Measurements from ENCODE around the gene EPS8L2.
"Not testable (repeated sequence)": the region's sequence is repeated elsewhere in the genome, so short reads cannot be mapped to it uniquely, and the experiment has no call there.

Gene EPS8L2

DNA sequence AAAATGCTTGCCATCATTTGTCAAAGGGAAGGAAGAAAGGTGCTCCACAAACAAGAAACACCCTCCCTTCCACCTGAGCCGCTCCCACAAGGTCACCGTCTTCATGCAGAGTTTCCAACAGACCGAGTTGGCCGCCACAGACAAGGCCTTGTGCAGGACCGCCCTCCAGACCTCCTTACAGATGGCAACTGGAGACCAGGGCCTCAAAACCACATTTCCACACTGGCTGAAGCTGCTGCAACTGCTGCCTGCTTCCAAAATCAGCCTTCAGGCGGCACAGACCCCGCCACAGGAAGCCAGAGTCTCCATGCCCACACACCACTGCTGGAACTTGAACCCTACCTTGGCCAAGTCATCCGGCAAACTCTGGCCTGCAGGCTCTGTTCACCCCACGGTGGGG, 17.4 kb upstream of the EPS8L2 start:
- FAIRE-seq (no peak), DNase-seq (ENCODE audit: extremely low spot score, insufficient read length, low read depth) (no peak)

DNA sequence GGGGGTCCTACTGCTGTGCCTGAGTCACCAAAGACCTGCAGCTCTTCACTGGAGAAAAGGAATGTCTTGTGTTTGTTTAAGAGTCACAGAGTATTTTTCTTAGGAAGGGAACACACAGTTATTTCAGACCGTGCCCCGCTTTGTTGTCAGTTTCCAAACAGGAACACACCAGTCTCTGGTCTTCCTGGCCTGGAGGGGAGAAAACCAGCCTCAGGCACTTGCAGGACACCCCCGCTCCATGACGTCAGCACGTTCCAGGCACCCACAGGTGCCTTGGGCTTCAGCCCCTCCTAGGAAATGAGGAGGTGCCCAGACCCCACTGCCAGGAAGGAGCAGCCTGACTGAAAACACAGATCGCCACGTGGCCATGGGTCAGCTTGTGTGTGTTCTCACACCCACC, 16.4 kb upstream of the EPS8L2 start:
- DNase-seq (ENCODE audit: extremely low spot score, insufficient read length, low read depth) (no peak), FAIRE-seq (no peak)

DNA sequence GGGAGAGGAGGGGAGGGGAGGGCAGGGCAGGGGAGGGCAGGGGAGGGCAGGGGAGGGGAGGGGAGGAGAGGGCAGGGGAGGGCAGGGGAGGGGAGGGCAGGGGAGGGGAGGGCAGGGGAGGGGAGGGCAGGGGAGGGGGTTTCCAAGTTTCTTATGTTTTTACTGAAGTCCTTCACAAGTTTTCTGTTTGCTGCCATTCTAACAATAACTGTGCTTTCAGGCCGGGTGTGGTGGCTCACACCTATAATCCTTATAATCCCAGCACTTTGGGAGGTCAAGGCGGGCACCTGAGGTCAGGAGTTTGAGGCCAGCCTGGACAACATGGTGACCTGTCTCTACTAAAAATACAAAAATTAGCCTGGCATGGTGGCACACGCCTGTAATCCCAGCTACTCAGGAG, 15.8 kb upstream of the EPS8L2 start:
- FAIRE-seq; DNase-seq (ENCODE audit: extremely low spot score, insufficient read length, low read depth): not testable (repeated sequence)

DNA sequence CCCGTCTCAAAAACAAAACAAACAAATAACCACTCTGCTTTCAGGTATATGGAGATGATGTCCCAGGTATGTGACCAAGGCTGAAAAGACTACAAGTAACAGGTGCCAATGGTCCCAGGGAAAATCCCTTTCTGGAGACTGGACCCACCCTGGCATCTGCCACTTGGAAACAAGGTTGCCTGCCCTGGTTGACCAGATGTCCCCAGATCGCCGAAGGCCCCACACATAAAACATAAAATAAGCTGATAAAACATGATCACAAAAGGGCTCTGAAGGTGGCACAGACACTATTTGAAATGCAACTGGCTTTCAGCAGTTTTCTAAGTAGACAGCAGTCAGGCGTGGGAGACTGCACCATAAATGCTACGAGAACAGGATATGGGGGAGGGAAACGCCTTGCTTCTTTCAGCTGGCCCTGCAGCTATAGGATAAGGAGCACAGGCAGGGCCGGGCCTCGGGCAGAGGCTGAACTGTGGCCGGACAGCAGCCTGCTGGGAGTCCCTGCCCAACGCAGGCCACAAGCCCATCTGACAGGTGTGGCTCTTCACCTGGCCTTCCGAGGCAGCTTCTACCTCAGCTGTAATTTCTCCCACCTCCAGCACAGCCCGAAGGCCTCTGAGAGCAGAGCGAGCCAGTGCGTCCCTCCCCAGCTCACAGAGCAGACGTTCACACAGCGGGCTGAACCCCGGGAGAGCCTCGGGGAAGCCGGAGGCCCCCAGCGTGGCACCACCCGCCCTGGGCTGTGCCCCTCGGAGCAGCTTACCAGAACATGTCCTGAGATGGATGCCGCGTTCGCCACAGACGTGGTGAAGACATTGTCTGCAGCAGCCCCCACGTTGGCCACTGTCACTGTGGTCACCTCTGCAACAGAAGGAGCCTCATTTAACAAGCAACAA, 15.0 kb upstream of the EPS8L2 start:
- FAIRE-seq = no peak
- no peak for DNase-seq (ENCODE audit: extremely low spot score, insufficient read length, low read depth)

DNA sequence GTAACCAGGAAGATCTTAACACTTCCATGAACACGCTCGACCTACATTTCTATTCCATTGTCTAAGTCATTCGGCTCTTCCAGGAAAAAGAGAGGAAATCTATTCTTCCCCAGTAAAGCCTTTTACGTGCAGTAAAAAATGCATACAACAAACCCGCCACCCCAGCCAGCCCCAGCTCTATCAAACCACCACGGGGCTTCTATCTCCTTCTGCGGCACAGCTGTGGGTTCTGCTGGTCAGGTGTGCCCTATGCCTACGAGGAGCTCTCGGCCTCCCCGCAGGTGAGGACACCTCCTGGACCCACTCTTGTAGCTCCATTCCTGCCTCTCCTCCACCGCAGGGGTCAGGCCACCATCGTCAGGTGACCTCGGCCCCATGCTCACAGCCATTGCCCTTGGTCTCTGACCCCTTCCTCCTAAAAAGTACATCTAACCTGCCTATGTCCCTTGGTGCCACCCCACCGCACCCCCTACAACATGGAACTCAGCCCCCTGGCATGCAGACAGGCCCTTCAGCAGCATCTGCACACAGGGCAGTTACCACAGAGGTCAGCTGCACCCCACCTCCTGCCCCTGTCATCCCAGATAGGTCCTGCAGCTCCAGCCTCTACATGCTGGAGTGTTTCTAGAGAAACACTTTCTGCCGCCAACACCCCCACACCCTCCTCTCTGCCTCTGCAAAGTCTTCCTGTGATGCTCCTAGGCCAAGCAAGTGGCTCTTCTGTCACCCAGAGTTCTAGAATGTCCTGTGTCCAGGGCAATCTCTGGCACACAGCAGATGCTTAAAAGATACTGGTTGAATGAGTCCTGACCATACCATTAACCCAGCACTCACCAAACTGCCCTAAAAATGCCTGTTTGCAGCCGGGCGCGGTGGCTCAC, 14.1 kb upstream of the EPS8L2 start:
- no peak for FAIRE-seq

DNA sequence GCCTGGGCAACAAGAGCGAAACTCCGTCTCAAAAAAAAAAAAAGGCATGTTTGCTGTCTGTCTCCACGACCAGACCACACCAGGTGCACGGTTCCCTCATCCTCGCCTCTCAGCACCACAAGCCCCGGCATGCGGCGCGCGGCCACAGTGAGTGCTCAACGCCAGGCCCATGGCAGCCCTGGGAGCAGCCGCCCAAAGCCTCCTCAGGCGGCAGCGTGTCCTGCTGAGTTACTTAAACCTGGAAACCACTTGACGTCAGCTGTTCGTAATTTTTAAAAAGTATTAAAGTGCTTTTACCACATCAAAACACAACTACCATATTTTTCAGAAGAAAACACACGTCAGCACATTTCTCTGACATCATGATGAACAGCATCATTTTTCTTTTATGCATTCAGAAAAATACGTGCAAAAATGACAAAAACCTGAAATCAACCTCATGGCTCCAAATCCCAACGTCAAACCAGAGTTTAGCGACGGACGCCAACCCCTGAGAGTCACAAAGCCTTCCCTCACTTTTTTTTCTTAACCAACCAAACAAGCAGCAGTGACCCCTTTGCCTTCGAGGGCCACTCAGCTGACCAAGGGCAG, 13.1 kb upstream of the EPS8L2 start:
- FAIRE-seq = no peak
- no peak for DNase-seq (ENCODE audit: extremely low spot score, insufficient read length, low read depth)

More for the DNA sequence above, 14.1 kb upstream of the EPS8L2 start:
- no peak for DNase-seq (ENCODE audit: extremely low spot score, insufficient read length, low read depth)

DNA sequence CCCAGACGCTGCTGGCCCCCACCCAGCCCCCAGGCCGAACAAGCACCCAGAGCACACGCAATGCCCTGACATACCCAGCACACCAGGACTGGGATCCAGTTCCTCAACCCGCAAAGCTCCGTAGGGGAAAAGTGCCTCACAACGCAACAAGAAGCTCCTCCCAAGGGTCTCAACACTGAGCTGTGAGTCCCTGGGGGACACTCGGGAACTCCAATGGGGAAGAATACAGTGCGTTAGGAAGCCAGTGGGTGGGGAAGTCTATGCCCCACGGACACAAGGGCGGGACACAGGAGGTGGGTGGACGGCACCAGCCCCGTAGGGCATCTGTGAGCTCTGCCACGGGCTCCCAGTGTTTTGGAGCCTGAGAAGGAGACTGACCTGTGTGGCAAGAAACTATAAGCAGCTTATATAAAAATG, 12.6 kb upstream of the EPS8L2 start:
- FAIRE-seq (no peak), DNase-seq (ENCODE audit: extremely low spot score, insufficient read length, low read depth) (no peak)

DNA sequence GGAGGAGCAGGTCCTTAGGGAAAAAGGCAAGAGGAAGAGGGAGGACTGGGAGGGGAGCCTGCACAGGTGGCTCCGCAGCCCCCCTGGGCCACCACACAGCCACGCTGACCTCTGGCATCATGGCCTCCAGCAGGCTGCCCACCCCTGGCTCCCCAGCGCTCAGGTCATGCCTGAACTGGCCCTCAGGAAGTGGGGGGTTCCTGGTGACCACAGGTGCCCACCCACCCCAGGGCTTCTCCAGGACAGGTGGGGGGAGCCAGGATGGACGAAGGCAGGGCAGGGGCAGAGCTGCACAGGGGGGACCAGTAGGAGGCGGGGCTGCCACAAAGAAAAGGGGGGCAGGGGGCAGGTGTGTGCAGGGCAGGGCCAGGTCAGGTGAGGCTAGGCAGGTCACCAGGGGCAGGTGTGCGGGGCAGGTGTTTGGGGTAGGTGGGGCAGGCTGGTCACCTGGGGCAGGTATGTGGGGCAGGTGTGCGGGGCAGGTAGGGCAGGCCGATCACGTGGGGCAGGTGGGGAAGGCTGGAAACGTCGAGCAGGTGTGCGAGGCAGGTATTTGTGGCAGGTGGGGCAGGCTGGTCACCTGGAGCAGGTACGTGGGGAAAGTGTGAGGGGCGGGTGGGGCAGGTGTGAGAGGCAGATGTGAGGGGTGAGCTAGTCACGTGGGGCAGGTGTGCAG, 12.0 kb upstream of the EPS8L2 start:
- no peak for FAIRE-seq

DNA sequence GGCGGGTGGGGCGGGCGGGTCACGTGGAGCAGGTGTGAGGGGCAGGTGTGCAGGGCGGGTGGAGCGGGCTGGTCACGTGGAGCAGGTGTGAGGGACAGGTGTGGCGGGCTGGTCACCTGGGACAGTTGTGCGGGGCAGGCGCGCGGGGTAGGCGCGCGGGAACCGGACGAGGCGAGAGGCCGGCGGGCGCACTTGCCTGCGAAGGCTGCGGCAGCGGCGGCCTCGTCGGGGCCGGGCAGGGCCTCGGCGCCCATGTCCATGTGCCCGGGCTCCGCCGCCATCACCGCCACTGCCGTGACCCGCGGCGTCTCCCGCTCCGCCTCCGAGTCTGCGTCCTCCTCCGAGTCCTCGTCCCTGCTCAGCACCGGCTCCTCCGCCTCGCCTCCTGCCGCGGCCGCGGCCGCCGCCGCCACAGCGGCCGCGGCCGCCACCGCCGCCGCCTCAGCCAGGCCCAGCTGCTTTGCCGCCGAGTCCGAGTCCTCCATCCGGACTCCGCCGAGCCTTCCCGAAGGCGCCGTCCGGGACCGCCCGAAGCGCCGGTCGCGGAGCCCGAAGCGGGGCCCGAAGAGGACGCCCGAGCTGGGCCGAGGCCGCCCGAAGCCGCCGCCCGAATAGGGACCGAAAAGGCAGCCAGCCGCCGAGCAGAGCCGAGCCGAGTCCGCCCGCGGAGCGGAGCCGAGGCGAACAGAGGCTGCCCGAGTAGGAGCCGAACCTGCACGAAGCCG, 11.3 kb upstream of the EPS8L2 start, which contains the start of gene DEAF1:
DEAF1 (minus strand) TSS at position 660 of the 725 bp plus-strand sequence; CDS start at position 485, 175 bp downstream.
- DNase-seq (ENCODE audit: extremely low spot score, insufficient read length, low read depth) (peak; percentile 70), FAIRE-seq (no peak)

More for the DNA sequence above, 12.0 kb upstream of the EPS8L2 start:
- no peak for DNase-seq (ENCODE audit: extremely low spot score, insufficient read length, low read depth)

DNA sequence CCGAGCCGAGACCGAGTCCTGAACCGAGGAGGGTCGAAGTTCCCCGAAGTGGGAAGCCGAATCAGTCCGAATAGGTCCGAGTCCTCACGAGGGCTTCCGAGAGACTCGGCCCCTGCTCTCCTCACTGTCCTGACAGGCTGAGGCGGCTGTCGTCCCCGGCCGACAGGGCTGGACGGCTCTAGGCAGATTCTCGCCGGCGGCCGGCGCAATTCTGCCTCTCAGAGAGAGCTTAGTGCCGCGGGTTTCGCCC, 10.8 kb upstream of the EPS8L2 start:
- peak; percentile 100 for FAIRE-seq

DNA sequence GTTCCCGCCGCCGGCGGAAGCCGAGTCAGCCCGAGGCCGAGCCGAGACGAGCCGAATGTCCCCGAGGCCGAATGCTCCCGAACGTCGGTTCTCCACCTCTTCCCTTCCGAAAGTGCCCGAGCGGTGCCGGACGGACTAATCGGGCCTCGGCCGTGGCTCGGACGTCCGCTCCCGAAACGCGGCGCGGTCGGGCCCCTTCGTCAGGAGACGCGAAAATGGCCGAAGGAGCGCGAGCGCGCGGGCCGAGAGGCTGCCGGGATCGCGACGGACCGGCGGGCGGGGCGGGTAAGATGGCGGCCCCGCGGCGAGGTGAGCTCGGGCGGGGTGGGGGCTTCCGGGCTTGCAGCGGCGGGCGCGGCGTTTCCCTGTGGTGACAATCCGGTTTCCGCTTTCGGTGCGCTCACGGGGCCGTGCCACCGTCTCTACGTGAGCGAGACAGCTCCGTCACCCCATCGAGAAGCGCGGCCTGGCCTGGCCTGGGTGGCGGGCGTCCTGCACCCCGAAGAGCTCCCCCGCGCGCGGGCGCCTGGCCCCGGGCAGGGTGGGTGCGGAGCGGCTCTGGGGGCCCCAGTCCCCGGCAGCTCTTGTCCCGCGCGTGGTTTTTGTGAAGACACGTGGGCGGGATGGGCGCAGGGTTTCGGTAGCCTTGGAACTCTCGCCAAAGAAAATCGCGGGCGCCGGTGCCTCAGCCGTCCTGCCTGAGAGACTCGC, 10.3 kb upstream of the EPS8L2 start, which contains the start of gene TMEM80:
TMEM80 (plus strand) TSS at position 279 of the 711 bp plus-strand sequence; CDS start at position 291, 12 bp downstream.
- FAIRE-seq (peak; percentile 5), DNase-seq (ENCODE audit: extremely low spot score, insufficient read length, low read depth) (peak; percentile 62)

More for the DNA sequence above, 10.8 kb upstream of the EPS8L2 start:
- DNase-seq (ENCODE audit: extremely low spot score, insufficient read length, low read depth) = no peak

DNA sequence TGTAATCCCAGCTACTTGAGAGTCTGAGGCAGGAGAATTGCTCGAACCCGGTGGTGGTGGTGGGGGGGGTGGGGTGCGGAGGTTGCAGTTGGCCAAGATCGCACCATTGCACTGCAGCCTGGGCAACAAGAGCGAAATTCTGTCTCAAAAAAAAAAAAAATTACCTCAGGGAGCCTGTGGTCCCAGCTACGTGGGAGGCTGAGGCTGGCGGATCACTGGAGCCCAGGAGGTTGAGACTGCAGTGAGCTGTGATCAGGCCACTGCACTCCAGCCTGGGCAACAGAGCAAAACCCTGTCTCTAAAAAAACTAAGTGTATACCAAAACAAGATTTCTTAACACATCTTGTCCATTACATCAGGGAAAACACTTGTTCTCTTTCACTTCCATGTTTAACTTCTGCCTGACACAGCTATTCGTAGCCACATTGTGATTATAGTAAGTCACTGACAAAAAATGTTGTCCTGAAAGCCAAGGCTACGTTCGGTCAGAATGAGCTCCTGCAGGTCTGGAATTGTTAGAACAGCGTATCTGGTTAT, 9.0 kb upstream of the EPS8L2 start:
- DNase-seq (ENCODE audit: extremely low spot score, insufficient read length, low read depth) (no peak), FAIRE-seq (peak; percentile 63)

DNA sequence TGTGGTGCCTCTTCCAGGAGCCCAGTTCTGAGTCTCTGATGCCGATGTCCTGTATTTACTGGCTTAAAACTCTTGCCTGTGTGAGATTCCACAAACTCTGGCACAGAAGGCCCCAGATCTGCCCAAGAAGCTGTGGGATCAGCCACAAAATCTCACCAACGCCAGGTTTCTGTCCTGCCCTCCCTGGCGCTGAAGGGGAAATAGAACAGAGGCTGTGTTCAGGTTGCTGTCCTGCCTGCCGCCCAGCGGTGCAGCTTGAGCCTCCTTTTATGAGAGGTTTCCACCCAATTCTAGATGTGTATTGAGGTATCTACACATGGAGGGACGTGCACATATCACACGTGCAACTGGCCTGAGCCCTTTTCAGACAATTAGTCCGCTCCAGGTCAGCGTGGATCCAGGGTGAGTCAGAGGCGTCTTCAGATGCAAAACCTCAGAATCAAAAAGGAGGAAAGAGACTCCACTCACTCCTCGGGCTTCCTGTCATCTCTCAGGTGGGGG, 8.2 kb upstream of the EPS8L2 start:
- FAIRE-seq (no peak), DNase-seq (ENCODE audit: extremely low spot score, insufficient read length, low read depth) (no peak)

DNA sequence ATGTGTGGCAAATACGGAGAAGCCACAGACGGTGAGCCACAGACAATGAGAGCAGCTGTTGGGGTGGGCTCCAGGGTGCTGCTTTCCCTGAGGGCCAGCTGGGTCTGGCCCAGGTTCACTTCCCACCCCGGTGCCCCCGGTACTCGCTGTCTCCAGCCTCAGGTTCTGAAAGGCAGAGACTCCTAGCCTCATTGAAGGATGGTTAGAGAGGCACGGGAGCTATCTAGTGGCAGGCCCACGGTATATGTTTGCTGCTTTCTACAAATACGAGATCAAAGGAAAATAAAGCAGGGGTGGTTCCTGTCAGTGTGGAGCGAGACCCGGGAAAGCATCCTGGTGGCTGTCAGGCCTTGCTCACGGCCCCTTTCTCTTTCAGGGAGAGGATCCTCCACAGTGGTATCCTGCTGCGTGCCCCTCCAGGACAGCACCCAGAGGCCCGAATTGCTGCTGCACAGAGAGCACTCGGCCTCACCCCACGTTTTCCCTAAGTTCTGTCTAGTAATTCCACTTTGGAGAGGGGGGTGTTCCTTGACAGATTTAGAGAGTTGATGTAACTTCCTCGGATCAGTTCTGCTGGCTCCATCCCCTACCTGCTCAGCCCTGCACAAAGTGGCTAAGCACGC, 7.4 kb upstream of the EPS8L2 start:
- DNase-seq (ENCODE audit: extremely low spot score, insufficient read length, low read depth) (no peak), FAIRE-seq (no peak)

DNA sequence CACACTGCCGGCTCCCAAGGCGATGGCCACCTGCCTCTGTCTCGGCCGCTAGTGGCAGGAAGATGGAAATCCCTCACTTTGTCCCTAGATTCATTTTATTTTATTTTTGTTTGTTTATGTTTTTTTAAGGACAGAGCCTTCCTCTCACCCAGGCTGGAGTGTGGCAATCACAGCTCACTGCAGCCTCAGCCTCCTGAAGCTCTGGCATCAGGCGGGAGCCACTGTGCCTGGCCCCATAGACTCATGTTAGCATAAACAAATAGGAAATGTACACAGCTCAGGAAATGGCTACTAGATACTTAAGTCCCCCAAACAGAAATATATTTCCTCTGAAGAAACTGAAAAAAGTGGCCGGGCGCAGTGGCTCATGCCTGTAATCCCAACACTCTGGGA, 6.9 kb upstream of the EPS8L2 start:
- DNase-seq (ENCODE audit: extremely low spot score, insufficient read length, low read depth) (no peak), FAIRE-seq (no peak)

DNA sequence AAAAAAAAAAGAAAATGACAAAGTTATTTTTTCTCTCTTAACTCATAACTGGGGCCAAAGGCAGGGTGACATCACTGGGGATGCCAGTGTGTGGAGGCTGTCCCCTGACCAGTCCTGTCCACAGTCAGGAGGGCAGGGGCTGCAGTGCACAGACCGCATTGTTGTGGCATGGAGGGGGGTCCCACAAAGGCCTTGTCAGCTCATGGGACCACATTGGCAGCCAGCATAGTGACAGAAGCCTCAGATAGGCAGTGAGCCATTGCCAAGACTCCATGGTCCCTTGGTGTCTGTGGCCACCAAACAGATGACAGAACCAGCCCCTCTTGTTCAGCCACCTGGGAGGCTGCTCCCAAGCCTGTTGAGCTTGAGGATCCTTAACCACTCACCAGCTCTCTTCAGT, 6.3 kb upstream of the EPS8L2 start:
- DNase-seq (ENCODE audit: extremely low spot score, insufficient read length, low read depth) = no peak
- FAIRE-seq = no peak

DNA sequence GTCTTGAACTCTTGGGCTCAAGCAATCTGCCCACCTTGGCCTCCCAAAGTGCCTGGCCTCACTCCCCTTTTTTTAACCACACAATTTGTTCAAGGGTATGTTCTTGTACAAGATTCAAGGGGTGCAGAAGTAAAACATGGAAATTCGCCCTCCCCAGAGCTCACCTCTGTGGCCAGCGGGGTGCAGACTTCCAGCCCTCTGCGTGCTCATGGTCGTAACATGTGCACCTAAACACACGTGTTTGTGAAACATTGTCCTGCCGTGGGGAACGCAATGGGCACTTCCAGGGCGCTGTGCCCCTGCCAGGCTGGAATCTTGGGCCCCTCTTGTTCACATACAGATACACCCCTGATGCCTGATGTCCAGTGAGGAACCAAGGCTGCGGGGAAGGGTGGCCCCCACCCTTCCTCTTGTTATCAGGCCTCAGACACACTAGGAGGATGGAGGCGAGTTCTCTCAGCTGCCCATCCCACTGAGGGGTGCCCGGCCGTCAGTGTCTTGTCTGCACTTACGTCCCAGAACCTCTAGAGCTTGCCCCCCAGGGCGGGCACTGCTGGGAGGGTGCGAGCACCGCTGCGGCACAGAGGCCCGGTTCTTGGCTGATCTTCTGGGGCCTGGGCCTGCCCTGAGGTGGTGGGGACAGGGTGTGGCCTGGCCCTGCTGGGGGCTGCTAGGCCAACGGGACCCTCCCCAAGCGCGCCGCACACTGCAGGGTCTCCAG, 4.1 kb upstream of the EPS8L2 start:
- FAIRE-seq (no peak), DNase-seq (ENCODE audit: extremely low spot score, insufficient read length, low read depth) (no peak)
